DMS79 treated with DMSO at 0.1 percent for 48 hours (cell line): ENCODE data around the gene RGS11.

Experiments
- DNase-seq: peaks from one replicate; lab custom pipeline; 2025; lab: John Stamatoyannopoulos, UW

Gene RGS11

GRCh38 chr16:275786-276232 is at the start of gene RGS11:
Gene RGS11, minus strand, starts transcription at chr16:275944. Its CDS starts 33 bp downstream, at chr16:275911.
- no peak for DNase-seq

- no peak for DNase-seq
These were observed 48.9 kb upstream of the RGS11 start for GRCh38 chr16:324451-325334.

- no peak for DNase-seq
These were observed 48.4 kb upstream of the RGS11 start for GRCh38 chr16:324201-324450.

GRCh38 chr16:322476-323143 is 46.9 kb upstream of the RGS11 start:
- DNase-seq: no peak

- no peak for DNase-seq
These were observed 45.8 kb upstream of the RGS11 start for GRCh38 chr16:321532-321931.

- no peak for DNase-seq
These were observed 44.5 kb upstream of the RGS11 start for GRCh38 chr16:320206-320605.

- no peak for DNase-seq
These were observed 42.9 kb upstream of the RGS11 start for GRCh38 chr16:318628-319027.

GRCh38 chr16:317583-317982 is 41.8 kb upstream of the RGS11 start:
- DNase-seq: no peak

GRCh38 chr16:316741-317464 is 41.2 kb upstream of the RGS11 start:
- DNase-seq: no peak

GRCh38 chr16:314795-315299 is 39.1 kb upstream of the RGS11 start:
- peak; percentile 37 for DNase-seq

- peak; percentile 37 for DNase-seq
These were observed 38.6 kb upstream of the RGS11 start for GRCh38 chr16:314351-314750.

GRCh38 chr16:311725-312124 is 36.0 kb upstream of the RGS11 start:
- no peak for DNase-seq

- DNase-seq: no peak
These were observed 33.7 kb upstream of the RGS11 start for GRCh38 chr16:309476-309875.

- DNase-seq: no peak
These were observed 32.1 kb upstream of the RGS11 start for GRCh38 chr16:307691-308312.

GRCh38 chr16:306911-307370 is 31.2 kb upstream of the RGS11 start:
- DNase-seq: peak; percentile 61

- peak; percentile 12 for DNase-seq
These were observed 30.3 kb upstream of the RGS11 start for GRCh38 chr16:305916-306626.

- no peak for DNase-seq
These were observed 28.2 kb upstream of the RGS11 start for GRCh38 chr16:303760-304505.

GRCh38 chr16:301950-302349 is 26.2 kb upstream of the RGS11 start:
- no peak for DNase-seq

GRCh38 chr16:301235-301634 is 25.5 kb upstream of the RGS11 start:
- DNase-seq: no peak

GRCh38 chr16:297832-298231 is 22.1 kb upstream of the RGS11 start:
- DNase-seq: no peak
